GM12878 (cell line): ENCODE data around the gene AP2A2.

ENCODE experiments used
- CHD2 ChIP-seq: IDR thresholded peaks from 2 replicates; pipeline ENCODE4 v1.6.1; 2011; ENCODE audit warnings: low read depth, low read length, improper control_type of control experiment, borderline replicate concordance
- CREB1 ChIP-seq: IDR thresholded peaks from 2 replicates; pipeline ENCODE4 v1.6.1; 2012; ENCODE audit warnings: low read depth, mild to moderate bottlenecking, inconsistent platforms
- CREM ChIP-seq: IDR thresholded peaks from 2 replicates; pipeline ENCODE4 v1.6.1; 2014; ENCODE audit warnings: antibody characterized with exemption, low read depth
- ESRRA ChIP-seq: IDR thresholded peaks from 2 replicates; pipeline ENCODE4 v1.6.1; 2012; ENCODE audit warnings: mild to moderate bottlenecking, low read length, improper control_type of control experiment
- FOS ChIP-seq: IDR thresholded peaks from 3 replicates; pipeline ENCODE4 v1.6.1; 2011; ENCODE audit warnings: borderline replicate concordance; ENCODE audit not compliant: insufficient read length; ENCODE audit errors: extremely low read depth
- HDAC6 ChIP-seq: fragments of 200-600 bp; sonication (generic); IDR thresholded peaks from one replicate; pipeline ENCODE4 v1.8.0; 2017; ENCODE audit warnings: antibody characterized with exemption; ENCODE audit not compliant: unreplicated experiment
- IRF3 ChIP-seq: fragments of 450-650 bp; IDR thresholded peaks from 2 replicates; pipeline ENCODE4 v1.6.1; 2014; ENCODE audit warnings: mild to moderate bottlenecking
- TCF12 ChIP-seq: IDR thresholded peaks from 2 replicates; pipeline ENCODE4 v1.6.1; 2011; ENCODE audit warnings: low read depth, mild to moderate bottlenecking, low read length
- TF ChIP-seq, protein P1 (sequence below), 3 experiments: IDR thresholded peaks in 2 of 3; conservative IDR thresholded peaks in 1 of 3; 2 replicates each; pipeline ENCODE4 v1.5.1; 2011; ENCODE audit warnings: low read depth in 3 of 3, low read length in 3 of 3, mild to moderate bottlenecking in 3 of 3, control low read depth in 2 of 3, moderate library complexity in 2 of 3, inconsistent platforms in 1 of 3, mixed read lengths in 1 of 3; ENCODE audit not compliant: control insufficient read depth in 2 of 3, insufficient read depth in 1 of 3; ENCODE audit errors: extremely low read depth in 1 of 3
- TF ChIP-seq, protein P2 (sequence below): IDR thresholded peaks from 2 replicates; pipeline ENCODE4 v1.6.1; 2012; ENCODE audit warnings: low read depth, low read length, improper control_type of control experiment

DNA sequence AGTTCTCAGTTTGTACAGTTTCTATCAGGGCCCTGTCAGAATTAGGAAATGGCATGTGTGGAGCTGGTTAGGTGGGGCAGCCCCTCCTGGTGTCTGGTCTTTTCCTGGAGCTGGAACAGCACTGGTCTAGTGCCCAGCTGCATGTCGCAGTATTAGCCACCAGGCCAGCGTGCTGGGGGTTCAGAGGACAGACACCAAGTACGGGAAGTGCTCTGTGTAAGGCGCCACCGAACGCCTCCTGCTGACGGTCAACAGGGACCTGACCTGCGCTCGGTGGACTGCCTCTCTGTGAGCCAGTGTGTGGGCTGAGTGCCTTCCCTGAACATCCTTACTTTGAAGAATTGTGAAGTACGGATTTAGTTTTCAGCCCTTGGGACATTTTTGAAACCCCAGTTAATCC, 33.9 kb downstream of the AP2A2 start:
- TF ChIP-seq CREM (no peak), CREB1 (no peak), IRF3 (no peak), CHD2 (no peak), ESRRA (no peak), FOS (no peak), TCF12 (no peak), HDAC6 (no peak)
- TF ChIP-seq, protein P1, sequence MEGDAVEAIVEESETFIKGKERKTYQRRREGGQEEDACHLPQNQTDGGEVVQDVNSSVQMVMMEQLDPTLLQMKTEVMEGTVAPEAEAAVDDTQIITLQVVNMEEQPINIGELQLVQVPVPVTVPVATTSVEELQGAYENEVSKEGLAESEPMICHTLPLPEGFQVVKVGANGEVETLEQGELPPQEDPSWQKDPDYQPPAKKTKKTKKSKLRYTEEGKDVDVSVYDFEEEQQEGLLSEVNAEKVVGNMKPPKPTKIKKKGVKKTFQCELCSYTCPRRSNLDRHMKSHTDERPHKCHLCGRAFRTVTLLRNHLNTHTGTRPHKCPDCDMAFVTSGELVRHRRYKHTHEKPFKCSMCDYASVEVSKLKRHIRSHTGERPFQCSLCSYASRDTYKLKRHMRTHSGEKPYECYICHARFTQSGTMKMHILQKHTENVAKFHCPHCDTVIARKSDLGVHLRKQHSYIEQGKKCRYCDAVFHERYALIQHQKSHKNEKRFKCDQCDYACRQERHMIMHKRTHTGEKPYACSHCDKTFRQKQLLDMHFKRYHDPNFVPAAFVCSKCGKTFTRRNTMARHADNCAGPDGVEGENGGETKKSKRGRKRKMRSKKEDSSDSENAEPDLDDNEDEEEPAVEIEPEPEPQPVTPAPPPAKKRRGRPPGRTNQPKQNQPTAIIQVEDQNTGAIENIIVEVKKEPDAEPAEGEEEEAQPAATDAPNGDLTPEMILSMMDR (IDR thresholded peaks at IDR 0.05 in 2 of 3, conservative IDR thresholded peaks at IDR 0.05 in 1 of 3; ENCODE audit: control insufficient read depth in 2 of 3, extremely low read depth in 1 of 3, insufficient read depth in 1 of 3, low read depth in 3 of 3, low read length in 3 of 3): no peak
- TF ChIP-seq, protein P2, sequence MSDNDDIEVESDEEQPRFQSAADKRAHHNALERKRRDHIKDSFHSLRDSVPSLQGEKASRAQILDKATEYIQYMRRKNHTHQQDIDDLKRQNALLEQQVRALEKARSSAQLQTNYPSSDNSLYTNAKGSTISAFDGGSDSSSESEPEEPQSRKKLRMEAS: no peak
